Measurements from ENCODE around the gene PSMB3.

The PSMB3 gene

DNA sequence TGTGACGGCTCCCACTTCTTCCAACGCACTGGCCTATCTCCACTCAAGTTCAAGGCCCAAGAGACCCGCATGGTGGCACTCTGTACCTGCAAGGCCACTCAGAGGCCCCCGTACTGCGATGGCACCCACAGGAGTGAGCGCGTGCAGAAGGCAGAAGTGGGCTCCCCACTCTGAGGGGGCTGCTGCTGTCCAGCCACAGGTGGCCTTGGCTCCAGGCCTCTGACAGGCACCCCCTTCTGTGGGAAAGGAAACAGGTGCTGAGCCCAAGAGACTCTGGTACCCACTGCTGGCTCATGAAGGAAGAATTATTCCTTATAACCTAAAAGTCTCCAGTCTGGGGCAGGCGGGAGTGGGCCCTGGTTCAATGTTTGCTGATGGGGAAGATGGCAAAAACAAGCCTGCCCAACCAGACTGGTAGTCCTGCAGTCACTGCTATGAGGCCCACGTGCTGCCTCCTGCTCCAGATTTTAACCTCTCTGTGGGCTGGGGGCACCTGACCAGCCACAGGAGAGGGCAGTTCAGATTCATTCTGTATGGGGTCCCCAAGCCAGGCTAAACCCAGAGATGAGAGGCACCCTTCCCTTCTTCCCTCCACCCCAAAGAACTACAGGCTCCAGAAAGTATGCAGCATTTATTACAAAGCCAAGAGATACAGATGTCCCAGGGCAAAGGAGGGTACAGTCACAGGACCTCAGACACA, 19.1 kb upstream of the PSMB3 start:
- no peak for DNase-seq (ENCODE audit: low read depth in 1 of 2, low spot score in 1 of 2)

DNA sequence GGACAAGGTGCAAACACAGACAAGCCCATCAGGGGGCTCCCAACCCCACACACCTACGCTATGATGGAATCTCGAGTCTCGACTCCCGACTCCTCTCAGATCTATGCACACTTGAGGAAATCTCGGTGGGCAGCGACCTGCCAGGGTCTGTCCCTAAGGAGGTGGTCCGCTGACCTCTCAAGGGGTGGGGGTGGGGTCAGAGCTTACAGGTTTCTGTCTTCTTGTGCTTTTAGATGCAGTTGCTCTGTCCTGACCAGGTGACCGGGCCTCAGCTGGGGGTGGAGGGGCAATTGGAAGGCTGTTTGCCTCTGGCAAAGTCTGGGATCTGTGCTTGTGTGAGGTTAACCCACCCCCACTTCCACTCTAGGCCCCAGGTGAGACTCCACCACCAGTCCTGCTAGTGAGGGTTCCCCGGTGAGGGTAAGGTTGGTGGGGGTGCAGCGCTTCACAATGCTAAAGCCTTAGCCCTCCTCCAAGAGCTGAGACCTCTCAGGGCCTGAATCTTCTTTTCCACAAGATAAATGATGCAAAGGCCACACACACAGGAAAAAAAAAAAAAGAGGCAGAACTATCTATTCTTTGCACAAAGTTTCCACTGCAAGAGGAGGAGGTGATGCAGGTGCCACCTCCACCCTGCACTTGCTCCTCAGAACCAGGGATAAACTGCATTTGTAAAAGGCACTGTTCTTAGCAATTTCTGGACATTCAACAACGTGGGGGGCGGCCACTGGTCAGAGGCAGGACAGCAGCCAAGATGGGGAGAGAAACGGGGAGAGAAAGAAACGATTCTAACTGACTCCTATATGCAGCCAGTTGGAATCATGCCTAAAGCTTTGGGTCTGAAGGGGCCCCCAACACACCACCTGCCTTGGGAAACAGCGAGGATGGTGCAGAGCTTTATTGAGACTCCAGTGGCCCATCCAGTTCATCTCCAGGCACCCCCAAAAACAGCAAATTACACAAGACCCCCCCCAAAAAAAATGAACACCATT, 18.3 kb upstream of the PSMB3 start:
- no peak for DNase-seq (ENCODE audit: low read depth in 1 of 2, low spot score in 1 of 2)

DNA sequence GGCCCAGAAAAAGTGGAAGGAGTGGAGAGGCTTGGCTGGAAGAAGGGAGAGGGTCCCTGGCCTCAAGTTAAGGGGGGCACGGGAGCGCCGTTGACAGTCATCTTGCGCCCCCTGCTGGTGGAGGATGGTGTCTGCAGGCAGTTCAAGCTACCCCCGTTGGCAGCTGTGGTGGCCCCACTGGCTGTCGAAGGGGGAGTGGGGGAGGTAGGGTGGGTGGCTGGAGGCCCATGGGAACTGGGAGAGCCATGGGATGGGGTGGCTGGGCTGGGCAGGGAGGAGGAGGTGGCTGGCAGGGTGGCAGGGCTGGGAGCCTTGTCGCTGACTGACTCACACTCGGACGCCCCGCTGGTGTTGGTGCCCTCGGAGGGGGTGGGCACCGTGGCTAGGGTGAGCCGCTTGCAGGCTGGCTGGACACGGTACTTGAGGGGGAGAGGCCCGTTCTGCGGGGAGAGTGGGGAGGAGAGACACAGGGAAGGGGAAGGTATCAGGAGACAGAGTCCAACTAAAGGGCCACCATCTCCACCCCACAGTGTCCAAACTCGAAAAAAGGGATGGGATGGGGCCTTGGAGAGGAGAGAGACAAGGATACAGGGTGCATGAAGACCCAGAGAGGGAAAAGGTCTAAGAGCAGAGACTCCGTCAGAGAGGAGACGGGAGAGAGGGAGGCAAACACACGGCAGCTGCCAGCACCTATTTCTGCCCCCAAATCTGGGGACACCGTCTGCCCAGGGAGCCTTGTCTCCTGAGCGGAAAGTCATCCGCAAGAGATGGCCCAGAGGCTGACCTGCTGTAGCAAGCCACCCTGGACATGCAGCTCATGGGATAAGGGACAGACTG, 17.2 kb upstream of the PSMB3 start:
- DNase-seq (ENCODE audit: low read depth in 1 of 2, low spot score in 1 of 2), result peak; percentile 62 to 65

DNA sequence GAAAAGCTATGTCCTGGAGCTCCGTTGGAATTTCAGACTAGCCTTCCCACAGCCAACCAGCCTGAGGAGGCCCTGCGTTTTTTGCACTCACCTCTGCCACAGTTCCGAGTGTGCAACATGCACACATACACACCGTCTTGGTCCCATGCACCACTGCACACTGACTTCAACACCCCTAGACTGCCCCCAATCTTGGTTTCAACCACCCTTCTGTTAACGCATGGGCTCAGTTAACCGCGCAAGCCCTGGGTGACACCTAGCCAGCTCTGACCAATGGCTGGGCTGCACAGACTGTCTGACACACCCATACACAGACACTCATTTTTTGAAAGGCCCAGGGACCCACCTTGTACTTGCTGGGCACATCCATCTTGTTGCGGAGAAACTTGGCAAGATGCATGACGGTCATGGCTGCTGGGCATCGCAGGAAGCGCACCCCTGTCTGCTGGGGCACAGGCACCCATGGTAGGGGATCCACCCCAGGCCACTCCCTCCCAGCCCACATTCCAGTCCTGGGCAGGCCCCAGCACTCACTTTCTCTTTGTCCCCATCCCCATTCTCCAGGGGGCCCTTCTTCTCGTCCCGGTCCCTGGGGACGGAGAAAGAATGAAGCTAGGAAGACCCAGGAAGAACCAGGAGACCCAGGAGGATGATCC, 14.4 kb upstream of the PSMB3 start:
- DNase-seq (ENCODE audit: low read depth in 1 of 2, low spot score in 1 of 2), result no peak

DNA sequence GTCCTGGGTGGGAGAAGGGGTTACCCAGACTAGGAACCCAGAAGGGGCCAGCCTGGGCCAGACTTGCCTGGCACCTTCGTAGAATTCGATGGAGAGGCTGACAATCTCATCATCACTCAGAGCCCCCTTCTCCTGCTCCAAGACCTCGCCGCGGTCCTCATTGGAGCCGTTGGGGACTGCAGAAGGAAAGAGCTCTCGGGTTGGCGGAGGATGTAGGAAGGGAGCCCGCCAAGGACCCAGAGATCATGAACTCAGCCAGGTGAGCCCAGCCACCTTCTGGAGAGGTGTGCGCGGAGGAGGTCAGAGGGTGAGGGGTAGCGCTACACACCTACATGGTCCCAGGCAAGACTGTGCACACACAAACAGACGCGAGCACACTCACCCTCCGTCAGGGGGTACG, 13.9 kb upstream of the PSMB3 start:
- DNase-seq (ENCODE audit: low read depth in 1 of 2, low spot score in 1 of 2), result no peak

DNA sequence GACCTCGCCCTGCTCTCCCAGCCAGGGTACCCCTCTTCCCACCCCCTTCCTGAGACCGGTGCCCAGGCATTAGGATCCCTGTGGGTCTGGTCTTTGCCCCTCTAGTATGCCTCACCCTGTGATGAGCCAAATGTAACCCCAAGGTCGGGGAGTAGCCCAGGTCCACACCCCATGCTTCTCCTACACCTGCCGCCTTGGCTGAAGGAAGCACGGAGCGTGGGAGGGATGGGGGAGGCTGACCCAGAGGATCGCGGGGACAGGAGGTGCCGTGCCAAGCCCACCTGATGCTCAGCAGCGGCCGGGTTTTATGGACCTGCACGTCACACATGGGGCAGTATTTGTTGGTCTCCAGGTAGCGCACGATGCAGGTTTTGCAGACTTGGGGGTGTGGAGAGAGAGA, 13.2 kb upstream of the PSMB3 start:
- DNase-seq (ENCODE audit: low read depth in 1 of 2, low spot score in 1 of 2), result no peak

DNA sequence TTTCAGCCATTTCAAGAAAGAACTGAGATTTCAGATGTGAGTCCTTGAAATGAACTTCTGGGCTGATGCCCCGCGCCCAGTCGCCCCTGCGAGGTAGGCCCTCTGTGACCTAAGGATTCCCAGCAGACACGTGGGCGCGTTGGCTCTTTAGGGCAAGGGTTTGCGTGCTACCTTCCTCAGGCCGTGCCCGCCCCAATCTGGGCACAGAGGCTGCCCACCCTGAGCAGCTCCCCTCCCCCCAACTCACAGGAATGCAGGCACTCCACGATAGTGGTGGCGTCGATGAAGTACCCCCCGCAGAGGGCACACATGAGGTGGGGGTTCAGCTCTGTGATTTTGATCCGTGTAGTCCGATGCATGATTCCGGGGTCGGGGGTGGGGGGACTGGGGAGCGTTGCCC, 12.5 kb upstream of the PSMB3 start:
- no peak for DNase-seq (ENCODE audit: low read depth in 1 of 2, low spot score in 1 of 2)

DNA sequence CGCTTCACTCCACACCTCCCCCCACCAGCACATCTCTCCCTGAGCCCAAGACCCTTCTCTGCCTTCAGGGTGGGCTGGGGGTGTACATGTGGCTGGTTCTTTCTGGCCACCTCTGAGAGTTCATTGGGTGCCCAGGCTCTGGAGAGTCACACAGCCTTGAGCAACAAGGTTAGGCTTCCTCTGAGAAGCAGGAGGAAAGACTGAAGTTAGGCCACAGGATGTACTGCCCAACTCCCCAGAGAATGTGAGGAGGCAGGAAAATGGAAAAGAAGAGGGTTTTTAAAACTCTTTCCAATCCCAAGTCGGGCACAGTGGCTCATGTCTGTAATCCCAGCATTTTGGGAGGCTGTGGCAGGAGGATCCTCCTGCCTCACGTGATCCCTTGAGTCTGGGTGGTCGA, 11.7 kb upstream of the PSMB3 start:
- DNase-seq (ENCODE audit: low read depth in 1 of 2, low spot score in 1 of 2), result no peak

DNA sequence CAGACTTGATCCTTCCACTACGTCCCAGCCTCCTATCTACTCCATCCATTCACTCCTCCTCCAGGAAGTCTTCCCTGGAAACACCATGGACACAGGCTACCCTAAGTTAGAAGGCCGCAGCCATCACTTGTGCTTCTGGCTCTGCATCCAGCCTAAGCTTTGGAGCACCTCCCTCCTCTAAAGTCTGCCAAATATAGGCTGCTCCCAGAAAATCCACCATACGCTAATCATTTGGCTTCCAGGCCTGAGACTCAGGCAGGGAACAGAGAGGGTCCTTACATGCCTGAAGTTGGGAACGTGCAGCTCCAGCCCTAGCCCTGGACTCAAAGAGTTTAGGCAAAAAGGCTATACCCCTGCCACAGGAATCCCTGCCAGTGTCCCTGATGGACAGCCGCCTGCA, 11.1 kb upstream of the PSMB3 start:
- no peak for DNase-seq (ENCODE audit: low read depth in 1 of 2, low spot score in 1 of 2)

DNA sequence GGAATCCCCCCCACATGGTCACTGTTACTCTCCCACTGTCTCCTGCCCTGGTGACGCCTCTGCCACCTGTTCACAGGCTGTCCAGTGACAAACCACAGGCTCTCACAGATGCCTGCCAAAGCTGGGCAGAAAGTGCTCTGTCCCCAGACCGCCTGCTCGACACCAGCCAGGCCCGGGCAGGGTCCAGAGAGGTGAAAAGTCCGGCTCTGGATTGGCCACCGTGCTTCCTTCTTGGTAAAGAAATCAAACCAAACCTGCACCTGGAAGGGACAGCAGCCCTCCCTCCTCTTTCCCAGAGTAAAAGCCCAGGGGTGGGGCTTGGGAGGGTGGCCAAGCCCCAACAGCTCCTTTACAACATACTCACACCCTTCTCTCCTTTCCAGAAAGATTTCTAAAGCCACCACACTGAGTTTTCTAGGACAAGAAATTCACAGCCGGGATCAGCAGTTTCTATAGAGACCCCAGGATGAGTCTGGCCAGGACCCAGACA, 10.6 kb upstream of the PSMB3 start:
- DNase-seq (ENCODE audit: low read depth in 1 of 2, low spot score in 1 of 2), result no peak

DNA sequence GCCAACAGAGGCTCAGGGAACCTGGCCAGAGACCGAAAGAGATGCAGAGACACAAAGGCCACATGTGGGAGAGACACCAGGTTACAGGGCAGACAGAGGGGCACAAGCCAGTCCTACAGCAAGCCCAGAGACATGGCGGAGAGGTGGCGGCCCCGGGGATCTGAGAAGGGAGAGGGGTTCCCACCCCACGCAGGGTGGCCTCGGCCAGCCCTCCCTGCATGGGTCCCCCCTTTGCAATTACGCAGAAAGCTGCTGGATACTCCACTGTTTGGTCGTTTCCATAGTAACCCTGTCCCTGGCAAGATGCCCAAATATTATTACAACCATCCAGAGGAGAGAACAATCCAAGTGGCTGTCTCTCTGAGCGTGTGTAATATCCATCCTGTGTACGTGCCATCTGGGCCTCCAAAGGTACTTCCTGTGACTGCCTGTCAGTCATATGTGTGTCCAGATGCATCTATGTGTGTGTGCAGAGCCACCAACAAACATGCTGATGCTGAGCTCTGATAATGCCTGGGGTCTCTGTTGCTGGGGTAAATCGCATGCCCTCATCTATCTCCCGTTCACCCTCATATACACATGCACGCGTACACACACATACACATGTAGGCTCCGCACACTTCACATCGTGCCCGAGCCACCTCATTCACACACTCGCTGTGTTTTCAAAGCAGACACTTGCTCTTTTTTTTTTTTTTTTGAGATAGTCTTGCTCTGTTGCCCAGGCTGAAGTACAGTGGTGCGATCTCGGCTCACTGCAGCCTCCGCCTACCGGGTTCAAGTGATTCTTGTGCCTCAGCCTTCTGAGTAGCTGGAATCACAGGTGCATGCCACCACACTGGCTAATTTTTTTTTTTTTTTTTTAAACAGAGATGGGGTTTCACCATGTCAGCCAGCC, 9.9 kb upstream of the PSMB3 start:
- no peak for DNase-seq (ENCODE audit: low read depth in 1 of 2, low spot score in 1 of 2)

DNA sequence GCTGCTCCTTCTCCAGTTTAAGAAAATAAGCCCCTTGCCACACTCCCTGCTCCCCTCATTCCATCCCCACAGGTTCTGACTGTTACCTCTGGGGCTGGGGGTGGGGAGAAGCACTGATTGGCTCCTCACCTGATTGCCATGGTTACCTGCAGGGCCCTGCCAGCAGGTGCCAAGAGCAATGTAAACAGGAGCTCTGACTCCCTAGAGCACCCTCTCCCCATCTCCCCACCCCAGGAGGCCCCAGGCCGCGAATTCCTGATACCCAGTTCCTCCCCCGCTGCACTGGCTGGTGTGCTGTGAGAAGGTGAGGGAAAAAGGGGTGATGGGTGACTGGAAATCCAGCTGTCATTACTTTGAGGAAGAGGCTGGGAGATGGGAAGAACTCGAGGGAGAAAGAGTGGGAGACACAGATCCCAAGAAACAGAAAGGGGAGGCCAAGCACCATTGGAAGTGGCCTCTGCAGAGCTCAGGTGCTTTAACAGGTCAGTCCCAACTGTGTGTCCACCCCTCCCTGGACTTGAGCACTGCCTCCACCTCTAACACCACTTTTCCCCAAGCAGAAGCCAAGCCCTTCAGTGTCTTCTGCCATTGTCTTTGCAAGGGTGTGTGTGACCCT, 8.9 kb upstream of the PSMB3 start:
- DNase-seq (ENCODE audit: low read depth in 1 of 2, low spot score in 1 of 2), result no peak

DNA sequence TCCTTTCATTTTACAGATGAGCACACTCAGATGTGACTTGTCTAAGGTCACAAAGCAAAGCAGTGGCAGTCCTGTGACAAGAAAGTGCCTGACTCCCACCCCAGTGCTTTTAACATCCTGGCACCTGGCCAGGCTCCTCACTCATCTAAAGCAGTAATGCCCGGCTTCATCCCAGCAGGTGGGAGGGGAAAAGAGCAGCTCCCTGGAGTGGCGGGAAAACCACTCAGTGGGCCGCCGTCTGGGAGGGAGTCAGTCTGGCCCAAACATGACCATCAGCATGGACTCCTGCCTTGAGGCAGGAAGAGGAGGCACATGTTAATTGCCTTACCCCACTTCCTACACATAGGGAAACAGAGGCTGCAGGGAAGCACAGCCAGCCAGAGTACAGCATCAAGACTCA, 7.0 kb upstream of the PSMB3 start:
- DNase-seq (ENCODE audit: low read depth in 1 of 2, low spot score in 1 of 2), result no peak

DNA sequence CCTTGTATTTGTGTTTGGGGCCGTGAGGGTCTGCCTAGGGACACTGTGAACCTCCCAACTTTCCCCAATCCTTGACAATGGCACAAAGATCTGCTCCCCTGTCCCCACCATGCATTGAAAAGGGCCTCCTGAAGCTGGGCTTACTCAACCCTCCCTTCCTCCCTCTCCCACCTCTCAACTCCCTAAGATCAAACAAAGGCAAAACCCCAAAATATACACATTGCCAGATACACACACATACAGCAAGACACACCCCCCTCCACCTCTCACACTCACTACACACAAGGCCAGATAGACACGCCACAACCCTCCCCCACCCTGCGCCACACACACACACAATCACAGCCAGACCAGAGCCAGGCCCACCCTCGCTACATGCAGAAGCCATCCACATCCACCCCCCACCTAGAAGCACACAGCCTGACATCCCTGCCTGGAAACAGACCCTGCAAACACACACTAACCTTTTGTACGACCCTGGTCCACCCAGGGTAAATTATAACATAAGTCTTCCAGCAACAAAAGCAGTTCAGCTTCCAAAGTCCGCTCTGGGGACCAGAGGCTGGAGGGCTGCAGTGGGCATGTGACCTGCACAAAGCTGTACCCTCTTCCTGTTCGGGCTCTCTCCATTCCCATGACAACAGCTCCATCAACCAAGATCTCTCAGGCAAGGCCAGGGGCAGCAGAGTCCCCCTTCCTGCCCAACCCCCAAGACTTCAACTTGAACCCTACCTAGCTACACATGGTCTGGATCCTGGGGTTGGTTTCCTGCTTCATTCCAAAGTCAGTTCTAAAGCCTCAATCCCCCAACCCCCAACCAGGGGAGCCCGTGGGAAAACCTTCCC, 6.3 kb upstream of the PSMB3 start:
- DNase-seq (ENCODE audit: low read depth in 1 of 2, low spot score in 1 of 2), result no peak

DNA sequence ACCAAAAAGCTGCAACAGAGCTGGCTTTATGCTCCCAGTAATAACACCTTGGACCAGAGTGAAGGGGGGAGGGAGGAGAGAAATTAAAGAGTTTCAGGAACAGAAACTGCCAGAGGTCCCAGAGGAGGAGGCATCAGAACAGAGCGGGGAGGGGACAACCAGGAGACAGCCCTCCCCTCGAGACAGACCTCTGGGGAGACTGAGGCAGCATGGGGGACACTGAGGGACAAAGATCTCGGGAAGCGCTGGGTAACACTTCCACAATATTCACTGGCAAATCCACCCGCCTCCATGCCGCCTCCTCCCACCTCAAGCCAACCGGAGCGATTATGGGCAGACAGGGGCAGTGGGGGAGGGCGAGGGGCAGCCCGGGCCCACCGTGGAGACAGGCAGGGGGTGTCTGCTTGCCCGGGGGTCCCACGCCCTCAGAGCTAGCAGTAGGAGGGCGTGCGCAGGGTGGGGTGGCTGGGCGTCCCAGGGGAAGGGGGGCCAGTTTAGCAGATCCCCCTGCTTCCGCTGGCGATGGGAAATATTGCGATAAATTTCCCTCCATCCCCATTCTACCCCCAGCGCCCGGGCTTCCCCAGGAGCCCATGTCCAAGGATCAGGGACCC, 5.6 kb upstream of the PSMB3 start:
- no peak for DNase-seq (ENCODE audit: low read depth in 1 of 2, low spot score in 1 of 2)

DNA sequence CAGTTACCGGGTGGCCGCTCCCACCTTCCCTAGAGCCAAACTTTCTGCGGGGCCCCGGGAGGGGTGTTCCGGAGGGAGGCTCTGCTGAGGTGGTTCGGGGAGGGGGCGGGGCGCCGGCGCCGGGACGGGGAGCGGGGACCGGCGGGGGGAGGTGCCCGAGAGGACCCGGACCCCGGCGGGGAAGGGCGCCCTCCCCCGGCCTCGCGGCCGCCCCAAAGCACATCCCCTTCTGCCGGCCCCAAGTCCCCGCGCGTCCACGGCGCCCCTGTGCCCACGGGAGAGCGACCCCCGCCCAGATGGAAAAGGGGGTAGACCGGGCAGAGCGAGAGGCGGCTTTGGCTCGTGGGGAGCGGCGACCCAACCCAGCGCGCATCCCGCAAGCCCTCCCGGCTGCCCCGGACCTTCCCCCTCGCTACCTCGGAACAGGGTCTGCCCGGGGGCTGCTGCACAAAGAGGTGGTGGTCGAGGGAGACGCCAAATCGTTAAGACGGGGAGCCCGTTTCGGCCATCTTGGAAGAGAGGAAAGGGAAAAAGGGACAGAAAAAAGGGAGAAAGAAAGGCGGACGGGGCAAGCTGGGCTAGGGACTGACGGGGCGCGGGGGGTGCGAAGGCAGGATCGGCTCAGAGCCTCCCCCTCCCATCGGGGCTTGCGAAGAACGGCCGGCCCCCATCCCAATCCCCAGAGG, 4.9 kb upstream of the PSMB3 start:
- DNase-seq (ENCODE audit: low read depth in 1 of 2, low spot score in 1 of 2), result no peak

DNA sequence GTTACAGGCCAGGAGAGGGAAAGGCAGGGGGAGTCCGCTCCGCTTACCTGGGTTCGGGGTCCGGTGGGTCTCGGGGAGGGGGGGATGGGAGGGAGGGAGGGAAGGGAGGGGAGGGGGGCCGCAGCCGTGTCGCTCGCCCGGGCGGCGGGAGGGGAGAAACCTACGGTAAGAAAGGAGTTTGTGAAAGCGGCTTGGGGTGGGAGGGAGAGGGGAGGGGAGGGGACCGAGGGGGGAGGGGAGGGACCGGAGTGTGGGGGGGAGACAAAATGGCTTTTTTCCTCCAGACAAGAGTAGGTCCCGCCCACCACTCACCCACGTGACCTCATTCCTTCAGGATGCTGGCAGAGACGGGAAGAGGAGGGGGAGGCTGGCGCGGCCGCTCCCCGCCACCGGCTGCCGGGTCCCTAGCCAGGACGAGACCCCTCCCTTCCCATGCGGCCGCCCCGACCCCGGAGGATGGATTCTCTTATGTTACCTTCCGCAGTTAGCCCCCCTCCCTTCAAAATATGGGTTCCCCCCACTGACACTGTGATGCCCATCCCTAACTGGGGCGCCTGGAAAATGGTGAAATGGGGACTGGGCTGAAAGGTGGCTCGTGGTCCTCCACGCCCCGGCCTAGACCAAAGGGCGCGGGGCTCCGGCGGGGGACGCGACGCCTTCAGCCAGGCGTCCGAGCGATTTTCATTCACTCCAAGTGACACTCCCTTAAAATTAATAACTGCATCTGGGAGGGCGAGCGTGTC, 4.2 kb upstream of the PSMB3 start, which contains the start of gene PCGF2:
Gene PCGF2, minus strand, starts transcription at position 188 of the 743 bp plus-strand sequence. CDS start 7,934 bp downstream, outside the sequence.
- no peak for DNase-seq (ENCODE audit: low read depth in 1 of 2, low spot score in 1 of 2)

Measured in activated T-helper 1 cell treated with anti-CD3 and anti-CD28 coated beads, Interleukin-2, amount 50 U/mL, for 16 hours (primary cell).